ENCODE data around the gene UBE2V1. TPM values are rescaled to one million over a fixed set of nuclear protein-coding genes. Genes with fewer than 3 reads are reported as not detected.
"Not testable (repeated sequence)": the region's sequence is repeated elsewhere in the genome, so short reads cannot be mapped to it uniquely, and the experiment has no call there.

Gene UBE2V1
- total RNA-seq, 6 donors from 2014 or later = 50.3 to 116 (median 69.9) TPM

DNA sequence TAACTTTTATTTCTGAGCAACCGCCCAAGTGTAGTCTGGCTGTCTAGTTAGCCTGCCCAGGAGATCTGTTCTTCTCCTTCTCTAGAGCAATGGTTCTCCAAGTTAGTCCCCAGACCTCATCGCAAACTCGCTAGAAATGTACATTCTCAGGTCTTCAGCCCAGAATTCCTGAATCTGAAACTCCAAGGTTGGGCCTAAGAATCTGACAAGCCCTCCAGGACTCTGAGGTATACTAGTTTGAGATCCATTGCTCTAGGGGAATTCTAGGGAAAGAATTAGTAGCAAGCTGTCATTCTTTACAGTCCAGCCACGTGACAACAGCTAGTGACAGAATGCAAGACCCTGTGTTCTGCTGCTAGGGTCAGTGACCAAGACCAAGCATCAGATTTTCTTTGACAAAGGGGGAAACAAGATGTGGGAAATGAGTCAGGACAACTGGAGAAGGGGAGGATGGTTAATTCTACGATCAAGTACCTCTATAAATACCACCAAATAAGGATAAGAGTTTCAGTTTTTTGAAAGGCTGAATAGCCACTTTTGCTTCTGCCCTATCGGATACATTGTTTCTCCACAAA, 5.8 kb downstream of the UBE2V1 start:
- Histone ChIP-seq H3K27me3 (no peaks in the 10 kb centered on the region), H3K27ac (peak overlapping the region in 3 of 4 donors; percentile 0 to 12 (median 2)), H3K4me3 (no peak overlapping the region), H3K9me3 (no peaks in the 10 kb centered on the region), H3K36me3 (peaks cover 0 to 2% (median 0%) of the 10 kb centered on the region in 4 donors), H3K4me1 (peaks cover 53 to 81% (median 58%) of the 10 kb centered on the region in 4 donors)
- ATAC-seq (ENCODE audit: low FRiP score in 2 of 2) (no peak), DNase-seq (no peak)
- TF ChIP-seq CTCF (IDR thresholded peaks at IDR 0.05) (no peak), POLR2A (IDR thresholded peaks at IDR 0.05) (no peak), EP300 (IDR thresholded peaks at IDR 0.05) (no peak), POLR2AphosphoS5 (IDR thresholded peaks at IDR 0.05) (no peak)
- 68 to 78% methylated on average over 5 to 6 of the region's 6 CpGs for WGBS, 2 donors

DNA sequence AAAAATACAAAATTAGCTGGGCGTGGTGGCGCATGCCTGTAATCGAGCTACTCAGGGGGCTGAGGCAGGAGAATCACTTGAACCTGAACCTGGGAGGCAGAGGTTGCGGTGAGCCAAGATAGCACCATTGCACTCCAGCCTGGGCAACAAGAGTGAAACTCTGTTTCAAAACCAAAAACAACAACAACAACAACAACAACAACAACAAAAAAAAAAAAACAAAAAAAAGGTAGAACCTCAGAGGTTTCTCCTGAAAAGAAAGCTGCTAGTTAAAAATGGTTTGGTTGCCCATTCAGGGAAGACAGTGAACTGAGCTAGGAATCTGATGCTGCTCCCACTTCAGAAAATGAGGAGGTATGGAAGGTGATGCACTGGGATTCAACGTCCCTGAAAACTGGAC, 6.3 kb downstream of the UBE2V1 start:
- Histone ChIP-seq H3K27ac (peak overlapping the region in 2 of 4 donors; percentile 0 to 12), H3K4me1 (peaks cover 52 to 81% (median 55%) of the 10 kb centered on the region in 4 donors)
- not testable (repeated sequence) for H3K27me3 ChIP-seq; H3K36me3 ChIP-seq; H3K4me3 ChIP-seq; ATAC-seq (ENCODE audit: low FRiP score in 2 of 2); DNase-seq; H3K9me3 ChIP-seq
- 64 to 81% methylated on average over 4 to 5 of the region's 5 CpGs for WGBS, 2 donors

- Histone ChIP-seq H3K27ac (peak overlapping the region in 1 of 4 donors; percentile 30), H3K4me1 (peaks cover 46 to 80% (median 49%) of the 10 kb centered on the region in 4 donors)
- H3K36me3 ChIP-seq, DNase-seq, H3K9me3 ChIP-seq, H3K27me3 ChIP-seq, H3K4me3 ChIP-seq: not testable (repeated sequence)
- peak in 1 of 2 donors; percentile 47 for ATAC-seq (ENCODE audit: low FRiP score in 2 of 2)
- 87% methylated on average over 15 of the region's 15 CpGs for WGBS, 2 donors
Measured at GRCh38 chr20:50103464-50104107, 9.4 kb downstream of the UBE2V1 start.

DNA sequence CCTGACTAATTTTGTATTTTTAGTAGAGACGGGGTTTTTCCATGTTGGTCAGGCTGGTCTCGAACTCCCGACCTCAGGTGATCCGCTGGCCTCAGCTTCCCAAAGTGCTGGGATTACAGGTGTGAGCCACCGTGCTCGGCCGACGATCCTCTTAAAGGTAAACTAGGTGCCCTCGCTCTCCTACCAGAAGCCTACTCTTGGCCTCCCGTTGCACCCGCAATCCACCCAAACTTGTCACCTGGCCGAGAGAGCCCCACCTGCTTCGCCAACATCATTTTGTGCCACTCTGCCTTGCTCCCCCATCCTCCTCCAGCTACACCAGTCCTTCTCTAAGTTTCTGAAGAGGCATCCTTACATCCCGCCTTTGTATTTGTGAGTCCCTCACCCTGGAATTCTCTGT, 10.4 kb downstream of the UBE2V1 start:
- not testable (repeated sequence) for H3K36me3 ChIP-seq; H3K27me3 ChIP-seq; H3K4me3 ChIP-seq; H3K27ac ChIP-seq; DNase-seq; H3K9me3 ChIP-seq; ATAC-seq (ENCODE audit: low FRiP score in 2 of 2)
- 93 to 96% methylated on average over 14 of the region's 14 CpGs for WGBS, 2 donors
- H3K4me1 ChIP-seq = peaks cover 40 to 78% (median 44%) of the 10 kb centered on the region in 4 donors

- no peaks in the 10 kb centered on the region for H3K9me3 ChIP-seq
- WGBS, 2 donors = 62 to 67% methylated on average over 4 of the region's 4 CpGs
- ATAC-seq (ENCODE audit: low FRiP score in 2 of 2) (no peak), DNase-seq (no peak)
- H3K4me3 ChIP-seq = no peak overlapping the region
- peaks cover 34 to 72% (median 38%) of the 10 kb centered on the region in 4 donors for H3K4me1 ChIP-seq
- H3K27me3 ChIP-seq = no peaks in the 10 kb centered on the region
- TF ChIP-seq POLR2A (IDR thresholded peaks at IDR 0.05) (no peak), POLR2AphosphoS5 (IDR thresholded peaks at IDR 0.05) (no peak)
- H3K27ac ChIP-seq = peak overlapping the region in 1 of 4 donors; percentile 5
- H3K36me3 ChIP-seq = peaks cover 0 to under 1% (median 0%) of the 10 kb centered on the region in 4 donors
Measured at GRCh38 chr20:50101887-50102286, 11.1 kb downstream of the UBE2V1 start.

DNA sequence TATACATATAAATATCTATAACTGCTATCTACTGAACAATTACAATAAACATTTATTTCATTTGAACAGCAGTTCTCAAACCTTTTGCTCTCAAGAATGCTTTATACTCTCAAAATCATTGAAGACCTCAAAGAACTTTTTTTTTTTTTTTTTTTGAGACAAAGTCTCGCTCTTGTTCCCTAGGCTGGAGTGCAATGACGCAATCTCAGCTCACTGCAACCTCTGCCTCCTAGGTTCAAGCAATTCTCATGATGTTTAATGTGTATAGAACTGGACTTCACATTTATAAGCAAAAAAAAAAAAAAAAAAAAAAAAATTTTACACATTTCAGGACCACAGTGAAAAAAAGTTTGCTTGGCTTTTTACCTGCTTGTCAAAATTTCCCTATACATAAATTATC, 11.7 kb downstream of the UBE2V1 start:
- peaks cover 34 to 71% (median 37%) of the 10 kb centered on the region in 4 donors for H3K4me1 ChIP-seq

More for the DNA sequence above, 11.7 kb downstream of the UBE2V1 start:
- Histone ChIP-seq H3K36me3 (peaks cover 0 to 6% (median under 1%) of the 10 kb centered on the region in 4 donors), H3K4me3 (no peak overlapping the region), H3K27me3 (no peaks in the 10 kb centered on the region), H3K9me3 (no peaks in the 10 kb centered on the region), H3K27ac (no peak overlapping the region)
- no peak for ATAC-seq (ENCODE audit: low FRiP score in 2 of 2)
- TF ChIP-seq POLR2A (IDR thresholded peaks at IDR 0.05) (no peak), POLR2AphosphoS5 (IDR thresholded peaks at IDR 0.05) (no peak), CTCF (IDR thresholded peaks at IDR 0.05) (no peak), EP300 (IDR thresholded peaks at IDR 0.05) (no peak)
- WGBS, 2 donors = 50 to 58% methylated on average over 2 of the region's 2 CpGs
- peak in 1 of 2 donors; percentile 65 for DNase-seq
